ENCODE results near the gene TMEM225B. TPM values are rescaled to one million over a fixed set of nuclear protein-coding genes. Genes with fewer than 3 reads are reported as not detected.
"Not testable (repeated sequence)": the region's sequence is repeated elsewhere in the genome, so short reads cannot be mapped to it uniquely, and the experiment has no call there.

TMEM225B gene
- total RNA-seq, 1 experiment from 2014 or later: 0.31 TPM

DNA sequence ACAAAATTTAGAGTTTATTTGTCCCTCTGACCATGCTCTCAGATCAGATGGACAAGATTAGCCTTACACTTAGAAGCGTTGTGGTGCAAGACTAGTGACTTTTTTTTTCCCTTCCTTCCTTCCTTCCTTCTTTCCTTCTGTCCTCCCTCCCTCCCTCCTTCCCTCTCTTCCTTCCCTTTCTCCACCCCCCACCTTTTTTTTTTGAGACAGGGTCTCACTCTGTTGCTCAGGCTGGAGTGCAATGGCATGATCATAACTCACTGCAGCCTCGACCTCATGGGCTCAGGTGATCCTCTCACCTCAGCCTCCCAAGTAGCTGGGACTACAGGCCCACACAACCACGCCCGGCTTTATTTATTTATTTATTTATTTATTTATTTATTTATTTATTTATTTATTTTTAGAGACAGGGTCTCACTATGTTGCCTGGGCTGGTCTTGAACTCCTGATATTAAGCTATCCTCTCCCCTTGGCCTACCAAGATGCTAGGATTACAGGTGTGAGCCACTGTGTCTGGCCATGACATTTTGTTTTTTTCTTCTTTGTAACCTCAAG lies 17.2 kb upstream of the TMEM225B start:
- intact Hi-C loops (cut with micrococcal nuclease; ENCODE audit: unreplicated experiment); H3K9me3 ChIP-seq (ENCODE audit: control insufficient read depth, insufficient read depth, low read depth, low read length); H3K36me3 ChIP-seq (ENCODE audit: control insufficient read depth, insufficient read depth, low read length); POLR2A ChIA-PET; in situ Hi-C loops (cut with HindIII; ENCODE audit: low pct_unique_long_range_greater_than_20kb, low sequenced_read_pairs); BruUV-seq (replicated peaks); H3K4me1 ChIP-seq (ENCODE audit: control insufficient read depth, insufficient read depth, low read length); H3K27me3 ChIP-seq (ENCODE audit: control insufficient read depth, insufficient read depth, low read length); H3K27ac ChIP-seq (ENCODE audit: low read length); ATAC-seq; DNase-seq (ENCODE audit: low read depth, low spot score): not testable (repeated sequence)
- H3K4me3 ChIP-seq (ENCODE audit: low read depth in 2 of 2, low read length in 2 of 2): peak overlapping the region; percentile 44 to 47
- CTCF ChIA-PET: interaction anchor here (0.7 kb wide), 1 partner anchor 36 kb away, joined by 5 read pairs; the partner anchor contains the start of gene ZSCAN25

DNA sequence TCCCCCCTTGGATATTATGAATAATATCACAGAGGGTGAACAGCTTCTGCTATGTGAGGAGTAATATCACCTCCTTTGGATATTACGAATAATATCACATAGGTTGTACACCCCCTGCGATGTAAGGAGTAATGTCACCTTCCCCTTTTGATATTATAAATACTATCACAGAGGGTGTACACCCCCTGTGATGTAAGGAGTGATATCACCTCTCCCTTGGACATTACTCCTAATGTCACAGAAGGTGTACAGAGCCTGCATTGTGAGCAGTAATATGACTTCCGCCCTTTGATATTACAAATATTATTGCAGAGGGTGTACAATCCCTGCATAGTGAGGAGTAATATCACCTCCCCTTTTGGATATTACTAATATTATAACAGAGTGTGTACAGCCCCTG lies 9.2 kb upstream of the TMEM225B start:
- no peak overlapping the region for H3K27ac ChIP-seq (ENCODE audit: low read length)
- no peak; the same call in 1 of the 2 replicates for ATAC-seq
- peaks cover 10% of the 10 kb centered on the region; the same call in 1 of the 2 replicates for H3K27me3 ChIP-seq (ENCODE audit: control insufficient read depth, insufficient read depth, low read length)
- POLR2A ChIA-PET: no interaction called here
- no peak for DNase-seq (ENCODE audit: low read depth, low spot score)
- H3K36me3 ChIP-seq (ENCODE audit: control insufficient read depth, insufficient read depth, low read length): no peaks in the 10 kb centered on the region
- CTCF ChIA-PET: no interaction called here
- in situ Hi-C loops (cut with HindIII; ENCODE audit: low pct_unique_long_range_greater_than_20kb, low sequenced_read_pairs) (no loop called here), intact Hi-C loops (cut with micrococcal nuclease; ENCODE audit: unreplicated experiment) (no loop called here)
- no peaks in the 10 kb centered on the region for H3K4me1 ChIP-seq (ENCODE audit: control insufficient read depth, insufficient read depth, low read length)
- H3K4me3 ChIP-seq (ENCODE audit: low read depth in 2 of 2, low read length in 2 of 2): no peak overlapping the region
- TF ChIP-seq SIN3A (IDR thresholded peaks at IDR 0.05; ENCODE audit: borderline replicate concordance, insufficient read depth, low read depth, low read length) (no peak), TCF7L2 (IDR thresholded peaks at IDR 0.05; ENCODE audit: low read depth, low read length) (no peak)
- H3K9me3 ChIP-seq (ENCODE audit: control insufficient read depth, insufficient read depth, low read depth, low read length): no peaks in the 10 kb centered on the region
- BruUV-seq (replicated peaks): no TSS peak

DNA sequence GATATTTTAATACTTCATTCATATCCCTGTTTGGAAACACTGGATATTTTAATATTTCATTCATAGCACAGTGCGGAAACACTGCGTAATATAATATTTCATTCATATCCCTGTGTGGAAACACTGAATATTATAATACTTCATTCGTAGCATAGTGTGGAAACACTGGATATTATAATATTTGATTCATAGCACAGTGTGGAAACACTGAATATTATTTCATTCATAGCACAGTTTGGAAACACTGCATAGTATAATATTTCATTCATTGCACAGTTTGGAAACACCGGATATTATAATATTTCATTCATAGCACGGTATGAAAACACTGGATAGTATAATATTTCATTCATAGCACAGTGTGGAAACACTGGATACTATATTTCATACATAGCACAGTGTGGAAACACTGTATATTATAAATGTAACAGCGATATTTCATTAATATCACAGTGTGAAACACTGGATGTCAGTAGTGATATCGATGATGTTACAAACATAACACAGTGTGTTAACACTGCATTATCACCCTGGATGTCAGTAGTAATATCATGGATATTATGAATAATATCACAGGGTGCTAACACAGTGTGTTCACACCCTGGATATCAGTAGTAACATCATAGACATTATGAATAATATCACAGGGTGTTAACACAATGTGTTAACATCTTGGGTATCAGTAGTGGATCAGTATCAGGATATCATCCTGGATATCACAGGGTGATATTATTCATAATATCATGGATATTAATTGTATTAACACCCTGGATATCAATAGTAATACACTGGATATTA lies 2.9 kb upstream of the TMEM225B start:
- no peaks in the 10 kb centered on the region for H3K9me3 ChIP-seq (ENCODE audit: control insufficient read depth, insufficient read depth, low read depth, low read length)
- DNase-seq (ENCODE audit: low read depth, low spot score) (no peak), ATAC-seq (peak; percentile 60)
- H3K4me1 ChIP-seq (ENCODE audit: control insufficient read depth, insufficient read depth, low read length): no peaks in the 10 kb centered on the region
- H3K27ac ChIP-seq (ENCODE audit: low read length): no peak overlapping the region
- peaks cover 16% of the 10 kb centered on the region for H3K27me3 ChIP-seq (ENCODE audit: control insufficient read depth, insufficient read depth, low read length)
- in situ Hi-C loops (cut with HindIII; ENCODE audit: low pct_unique_long_range_greater_than_20kb, low sequenced_read_pairs): no loop called here
- intact Hi-C loops (cut with micrococcal nuclease; ENCODE audit: unreplicated experiment): no loop called here
- ChIA-PET CTCF (no interaction called here), POLR2A (no interaction called here)
- no TSS peak for BruUV-seq (replicated peaks)
- TF ChIP-seq TCF7L2 (IDR thresholded peaks at IDR 0.05; ENCODE audit: low read depth, low read length) (no peak), POLR2AphosphoS5 (IDR thresholded peaks at IDR 0.05; ENCODE audit: low read depth, low read length) (no peak), SIN3A (IDR thresholded peaks at IDR 0.05; ENCODE audit: borderline replicate concordance, insufficient read depth, low read depth, low read length) (no peak)
- TF ChIP-seq, protein P1, sequence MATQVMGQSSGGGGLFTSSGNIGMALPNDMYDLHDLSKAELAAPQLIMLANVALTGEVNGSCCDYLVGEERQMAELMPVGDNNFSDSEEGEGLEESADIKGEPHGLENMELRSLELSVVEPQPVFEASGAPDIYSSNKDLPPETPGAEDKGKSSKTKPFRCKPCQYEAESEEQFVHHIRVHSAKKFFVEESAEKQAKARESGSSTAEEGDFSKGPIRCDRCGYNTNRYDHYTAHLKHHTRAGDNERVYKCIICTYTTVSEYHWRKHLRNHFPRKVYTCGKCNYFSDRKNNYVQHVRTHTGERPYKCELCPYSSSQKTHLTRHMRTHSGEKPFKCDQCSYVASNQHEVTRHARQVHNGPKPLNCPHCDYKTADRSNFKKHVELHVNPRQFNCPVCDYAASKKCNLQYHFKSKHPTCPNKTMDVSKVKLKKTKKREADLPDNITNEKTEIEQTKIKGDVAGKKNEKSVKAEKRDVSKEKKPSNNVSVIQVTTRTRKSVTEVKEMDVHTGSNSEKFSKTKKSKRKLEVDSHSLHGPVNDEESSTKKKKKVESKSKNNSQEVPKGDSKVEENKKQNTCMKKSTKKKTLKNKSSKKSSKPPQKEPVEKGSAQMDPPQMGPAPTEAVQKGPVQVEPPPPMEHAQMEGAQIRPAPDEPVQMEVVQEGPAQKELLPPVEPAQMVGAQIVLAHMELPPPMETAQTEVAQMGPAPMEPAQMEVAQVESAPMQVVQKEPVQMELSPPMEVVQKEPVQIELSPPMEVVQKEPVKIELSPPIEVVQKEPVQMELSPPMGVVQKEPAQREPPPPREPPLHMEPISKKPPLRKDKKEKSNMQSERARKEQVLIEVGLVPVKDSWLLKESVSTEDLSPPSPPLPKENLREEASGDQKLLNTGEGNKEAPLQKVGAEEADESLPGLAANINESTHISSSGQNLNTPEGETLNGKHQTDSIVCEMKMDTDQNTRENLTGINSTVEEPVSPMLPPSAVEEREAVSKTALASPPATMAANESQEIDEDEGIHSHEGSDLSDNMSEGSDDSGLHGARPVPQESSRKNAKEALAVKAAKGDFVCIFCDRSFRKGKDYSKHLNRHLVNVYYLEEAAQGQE (IDR thresholded peaks at IDR 0.05; ENCODE audit: insufficient read depth in 1 of 2, low read depth in 2 of 2, low read length in 1 of 2): no peak
- TF ChIP-seq, protein P2, sequence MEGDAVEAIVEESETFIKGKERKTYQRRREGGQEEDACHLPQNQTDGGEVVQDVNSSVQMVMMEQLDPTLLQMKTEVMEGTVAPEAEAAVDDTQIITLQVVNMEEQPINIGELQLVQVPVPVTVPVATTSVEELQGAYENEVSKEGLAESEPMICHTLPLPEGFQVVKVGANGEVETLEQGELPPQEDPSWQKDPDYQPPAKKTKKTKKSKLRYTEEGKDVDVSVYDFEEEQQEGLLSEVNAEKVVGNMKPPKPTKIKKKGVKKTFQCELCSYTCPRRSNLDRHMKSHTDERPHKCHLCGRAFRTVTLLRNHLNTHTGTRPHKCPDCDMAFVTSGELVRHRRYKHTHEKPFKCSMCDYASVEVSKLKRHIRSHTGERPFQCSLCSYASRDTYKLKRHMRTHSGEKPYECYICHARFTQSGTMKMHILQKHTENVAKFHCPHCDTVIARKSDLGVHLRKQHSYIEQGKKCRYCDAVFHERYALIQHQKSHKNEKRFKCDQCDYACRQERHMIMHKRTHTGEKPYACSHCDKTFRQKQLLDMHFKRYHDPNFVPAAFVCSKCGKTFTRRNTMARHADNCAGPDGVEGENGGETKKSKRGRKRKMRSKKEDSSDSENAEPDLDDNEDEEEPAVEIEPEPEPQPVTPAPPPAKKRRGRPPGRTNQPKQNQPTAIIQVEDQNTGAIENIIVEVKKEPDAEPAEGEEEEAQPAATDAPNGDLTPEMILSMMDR (IDR thresholded peaks at IDR 0.05): no peak
- H3K4me3 ChIP-seq (ENCODE audit: low read depth in 2 of 2, low read length in 2 of 2): no peak overlapping the region
- no peaks in the 10 kb centered on the region; the same call in 1 of the 2 replicates for H3K36me3 ChIP-seq (ENCODE audit: control insufficient read depth, insufficient read depth, low read length)

All from Panc1 (cell line).